ENCODE data around the gene PKP4.
"Not testable (repeated sequence)": the region's sequence is repeated elsewhere in the genome, so short reads cannot be mapped to it uniquely, and the experiment has no call there.

Gene PKP4

DNA sequence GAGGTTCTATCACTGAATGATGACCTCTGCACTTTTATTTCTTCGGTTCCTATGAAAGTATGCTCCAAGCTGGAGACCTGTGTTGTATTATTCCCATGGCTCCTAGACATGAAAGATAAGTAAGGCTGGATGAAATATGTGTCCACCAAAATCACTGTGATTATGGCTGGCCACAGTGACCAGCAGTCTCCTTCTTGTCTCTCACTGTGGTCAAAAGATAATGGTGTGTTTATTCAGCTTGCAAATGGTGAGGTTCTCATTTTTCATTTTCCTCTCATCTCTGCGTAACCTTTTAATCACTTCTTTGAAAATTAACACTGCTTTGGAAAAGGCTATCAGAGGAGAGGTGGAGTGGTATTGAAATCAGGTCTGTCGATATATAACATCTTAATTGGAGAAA is 230.6 kb downstream of the PKP4 start:
- no peak for DNase-seq (ENCODE audit: low spot score)

DNA sequence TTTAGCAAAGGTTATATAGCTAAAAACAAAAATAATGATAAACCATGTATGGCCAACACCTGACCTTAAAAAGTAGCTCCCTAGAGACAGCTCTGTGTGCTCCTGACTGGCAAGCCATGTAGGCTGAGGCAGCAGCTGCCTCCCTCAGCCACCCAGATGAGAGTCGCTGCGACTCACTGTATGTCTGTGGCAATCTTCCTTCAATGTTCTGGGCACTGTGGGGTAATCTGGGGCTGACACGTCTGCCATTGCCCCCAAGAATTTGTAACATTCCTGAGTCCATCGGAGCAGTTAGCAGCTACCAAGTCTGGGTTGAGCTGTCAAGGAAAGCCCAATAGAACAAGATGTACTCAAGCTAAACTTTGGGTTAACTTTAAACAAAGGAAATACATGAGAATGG is 232.0 kb downstream of the PKP4 start:
- no peak for DNase-seq (ENCODE audit: low spot score)

DNA sequence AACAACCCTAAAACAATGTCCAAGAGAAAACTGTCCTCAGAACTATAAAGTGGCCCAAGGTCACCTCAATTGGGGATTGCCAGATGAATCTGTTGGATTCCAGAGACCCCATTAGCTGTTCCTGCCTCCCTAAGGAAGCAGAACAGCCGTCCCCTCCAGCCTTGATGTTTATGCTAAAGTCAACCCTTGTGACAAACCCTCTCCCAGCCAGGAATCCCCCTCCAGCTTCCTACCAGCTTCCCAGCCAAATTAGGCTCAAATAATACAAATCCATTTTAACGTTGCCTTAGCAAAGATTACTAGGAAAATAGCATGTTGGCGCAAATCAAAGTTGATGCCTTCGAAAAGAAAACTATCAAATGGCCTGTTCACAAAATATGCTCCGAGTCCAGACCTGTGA is 232.6 kb downstream of the PKP4 start:
- no peak for DNase-seq (ENCODE audit: low spot score)

DNA sequence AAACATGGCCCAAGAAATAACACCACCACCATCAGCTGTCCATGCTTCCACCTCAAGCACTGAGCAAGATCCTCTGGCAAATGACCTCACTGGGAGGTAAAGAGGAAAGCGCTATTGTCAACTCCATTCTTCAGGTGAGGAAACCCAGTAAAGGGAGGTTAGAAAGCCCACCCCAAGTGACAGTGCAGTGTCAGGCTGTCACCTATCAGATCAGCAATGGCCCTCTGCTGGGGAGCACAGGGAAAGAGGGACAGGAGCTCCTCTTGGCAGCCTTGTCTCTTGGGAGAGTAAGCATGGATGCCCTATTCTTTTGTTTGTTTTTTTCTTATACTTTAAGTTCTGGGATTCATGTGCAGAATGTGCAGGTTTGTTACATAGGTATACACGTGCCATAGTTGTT is 234.1 kb downstream of the PKP4 start:
- DNase-seq (ENCODE audit: low spot score), result no peak

DNA sequence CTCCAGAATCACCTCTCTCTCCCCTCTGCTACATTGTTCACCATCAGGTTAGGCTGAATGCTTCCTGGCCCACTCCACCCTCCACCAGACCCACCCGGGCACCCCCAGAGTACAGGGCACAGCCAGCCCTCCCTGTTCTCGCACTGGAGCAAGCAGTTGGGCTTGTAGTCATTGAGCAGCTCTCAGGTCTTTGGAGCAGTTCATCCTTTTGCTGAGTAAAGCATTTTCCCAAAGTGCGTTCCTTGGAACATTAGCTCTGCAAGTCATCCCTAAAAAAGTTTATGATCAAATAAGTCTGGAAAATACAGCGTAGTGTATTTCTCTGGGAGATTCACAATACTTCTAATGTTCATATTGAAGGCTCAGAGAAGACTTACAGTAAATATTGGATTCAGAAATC is 234.9 kb downstream of the PKP4 start:
- DNase-seq (ENCODE audit: low spot score), result no peak

DNA sequence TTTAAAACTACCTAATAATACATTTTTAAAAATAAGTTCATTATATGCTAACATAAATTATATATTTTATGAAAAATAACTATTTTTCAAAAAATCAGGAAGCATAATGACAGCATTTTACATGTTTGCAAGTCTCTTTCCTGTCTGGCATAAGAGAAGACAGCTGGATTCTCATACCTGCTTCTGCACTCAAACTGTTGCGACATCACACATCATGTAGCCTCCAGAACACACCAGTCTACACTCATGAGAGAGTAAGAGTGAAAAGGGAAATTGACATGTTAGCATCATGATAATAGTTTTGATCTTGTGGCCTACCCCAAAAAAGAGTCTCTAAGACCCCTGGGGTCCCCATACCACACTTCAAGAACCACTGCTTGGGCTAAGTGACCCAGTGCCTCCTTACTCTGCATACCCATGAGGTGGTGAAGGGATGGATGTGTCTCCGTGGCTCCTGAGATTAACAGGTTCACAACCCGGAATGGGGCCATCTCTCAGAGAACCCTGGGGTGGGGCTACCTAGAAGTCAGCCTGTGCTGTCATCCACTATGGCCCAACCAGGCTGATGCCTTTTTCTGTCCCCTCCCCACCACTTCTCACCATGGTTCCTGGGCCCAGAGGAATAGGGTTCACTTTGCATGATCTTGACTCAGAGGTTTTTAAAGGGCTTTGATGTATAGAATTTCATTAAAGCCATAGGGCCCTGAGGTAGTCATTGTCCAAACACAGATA is 235.8 kb downstream of the PKP4 start:
- no peak for DNase-seq (ENCODE audit: low spot score)

DNA sequence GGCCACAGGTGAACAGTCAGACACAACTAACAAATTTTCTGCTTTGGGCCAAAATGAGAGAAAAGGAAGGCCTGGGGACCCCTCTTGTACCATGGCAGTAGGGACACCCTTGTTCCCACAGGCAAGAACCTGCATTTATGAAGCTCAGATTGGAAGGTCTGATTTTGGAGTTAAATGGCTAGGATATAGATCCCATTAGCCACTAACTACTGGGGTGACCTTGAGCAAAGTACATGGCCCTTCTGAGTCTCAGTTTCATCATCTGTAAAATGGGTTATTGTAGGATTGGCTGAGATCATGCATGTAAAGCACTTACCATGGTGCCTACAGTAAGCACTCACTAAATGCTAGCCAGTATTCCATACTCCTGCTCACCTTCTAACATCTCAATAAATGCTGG is 236.7 kb downstream of the PKP4 start:
- no peak for DNase-seq (ENCODE audit: low spot score)

DNA sequence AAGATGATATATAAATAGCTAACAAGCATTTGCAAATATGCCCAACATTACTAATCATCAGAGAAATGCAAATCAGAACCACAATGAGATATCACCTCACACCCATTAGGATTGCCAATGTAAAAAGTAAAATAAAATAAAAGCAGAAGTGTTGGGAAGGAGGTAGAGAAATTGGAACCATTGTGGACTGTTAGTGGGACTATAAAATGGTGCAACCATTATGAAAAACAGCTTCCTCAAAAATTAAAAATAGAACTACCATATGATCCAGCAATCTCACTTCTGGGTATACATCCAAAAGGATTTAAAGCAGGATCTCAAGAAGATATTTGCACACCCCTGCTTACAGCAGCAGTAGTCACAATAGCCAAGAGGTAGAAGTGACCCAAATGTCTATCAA is 238.6 kb downstream of the PKP4 start:
- no peak for DNase-seq (ENCODE audit: low spot score)

DNA sequence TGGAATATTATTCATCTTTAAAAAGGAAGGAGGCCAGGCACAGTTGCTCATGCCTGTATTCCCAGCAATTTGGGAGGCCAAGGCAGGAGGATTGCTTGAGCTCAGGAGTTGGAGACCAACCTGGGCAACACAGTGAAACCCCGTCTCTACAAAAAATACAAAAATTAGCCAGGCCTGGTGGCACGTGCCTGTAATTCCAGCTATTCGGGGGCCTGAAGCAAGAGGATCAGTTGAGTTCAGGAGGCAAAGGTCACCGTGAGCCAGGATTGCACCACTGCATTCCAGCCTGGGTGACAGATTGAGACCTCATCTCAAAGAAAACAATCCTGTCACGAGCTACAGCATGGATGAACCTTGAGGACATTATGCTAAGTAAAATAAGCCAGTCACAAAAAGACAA is 239.0 kb downstream of the PKP4 start:
- not testable (repeated sequence) for DNase-seq (ENCODE audit: low spot score)

DNA sequence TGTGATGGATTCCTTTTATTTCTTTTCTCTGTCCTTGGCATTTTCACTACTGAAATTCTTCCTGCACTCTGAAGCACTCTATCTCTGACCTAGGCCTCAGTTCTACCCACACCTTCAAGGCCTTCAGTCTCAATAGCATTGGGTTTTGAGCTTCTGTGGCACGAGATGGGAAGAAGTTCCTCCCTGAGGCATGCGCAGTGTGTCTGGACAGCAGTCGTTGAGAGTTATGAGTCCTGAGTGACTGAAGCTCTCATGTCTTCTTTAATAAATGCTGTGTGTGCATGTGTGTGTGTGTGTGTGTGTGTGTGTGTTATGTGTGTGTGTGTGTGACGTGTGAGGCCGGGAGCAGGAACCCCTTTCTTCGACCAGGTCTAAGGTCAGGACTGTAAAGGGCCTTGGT is 242.6 kb downstream of the PKP4 start:
- DNase-seq (ENCODE audit: low spot score), result no peak

DNA sequence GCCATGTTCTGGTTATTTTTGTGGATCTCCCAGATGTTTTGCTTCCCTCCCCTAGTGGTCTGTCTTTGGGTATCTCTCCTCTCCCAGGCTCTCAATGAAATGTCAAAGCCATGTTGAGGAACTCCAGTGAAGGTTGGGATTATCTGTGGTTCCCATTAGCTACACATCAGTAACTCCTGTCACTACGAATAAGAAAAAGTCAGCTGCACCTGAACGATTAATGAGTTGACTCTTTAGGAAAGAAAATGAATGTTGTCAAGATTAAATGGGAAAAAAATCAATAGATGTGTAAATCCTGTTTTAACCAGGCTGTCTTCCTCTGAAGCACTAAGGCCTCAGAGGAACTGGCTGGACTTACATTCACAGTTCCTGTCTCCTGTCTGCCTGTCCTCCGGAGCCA is 244.3 kb downstream of the PKP4 start:
- DNase-seq (ENCODE audit: low spot score), result no peak

DNA sequence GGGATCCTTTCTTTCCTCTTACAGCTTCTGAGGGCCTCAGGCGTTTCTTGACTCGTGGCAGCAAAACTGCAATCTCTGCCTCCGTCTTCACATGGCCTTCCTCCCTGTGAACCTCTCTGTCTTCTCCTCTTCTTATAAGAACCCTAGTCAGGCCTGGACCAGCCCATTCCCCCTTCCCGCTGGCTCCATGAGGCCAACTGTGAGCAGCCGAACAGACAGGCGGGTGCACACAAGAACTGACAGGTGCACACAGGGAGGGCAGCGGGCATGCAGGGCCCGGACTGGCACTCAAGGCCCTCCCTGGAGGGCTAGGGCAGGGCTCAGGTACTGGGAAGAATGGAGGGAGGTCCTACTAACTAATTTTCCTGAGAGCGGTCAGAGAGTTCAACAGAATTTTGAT is 246.0 kb downstream of the PKP4 start:
- no peak for DNase-seq (ENCODE audit: low spot score)

DNA sequence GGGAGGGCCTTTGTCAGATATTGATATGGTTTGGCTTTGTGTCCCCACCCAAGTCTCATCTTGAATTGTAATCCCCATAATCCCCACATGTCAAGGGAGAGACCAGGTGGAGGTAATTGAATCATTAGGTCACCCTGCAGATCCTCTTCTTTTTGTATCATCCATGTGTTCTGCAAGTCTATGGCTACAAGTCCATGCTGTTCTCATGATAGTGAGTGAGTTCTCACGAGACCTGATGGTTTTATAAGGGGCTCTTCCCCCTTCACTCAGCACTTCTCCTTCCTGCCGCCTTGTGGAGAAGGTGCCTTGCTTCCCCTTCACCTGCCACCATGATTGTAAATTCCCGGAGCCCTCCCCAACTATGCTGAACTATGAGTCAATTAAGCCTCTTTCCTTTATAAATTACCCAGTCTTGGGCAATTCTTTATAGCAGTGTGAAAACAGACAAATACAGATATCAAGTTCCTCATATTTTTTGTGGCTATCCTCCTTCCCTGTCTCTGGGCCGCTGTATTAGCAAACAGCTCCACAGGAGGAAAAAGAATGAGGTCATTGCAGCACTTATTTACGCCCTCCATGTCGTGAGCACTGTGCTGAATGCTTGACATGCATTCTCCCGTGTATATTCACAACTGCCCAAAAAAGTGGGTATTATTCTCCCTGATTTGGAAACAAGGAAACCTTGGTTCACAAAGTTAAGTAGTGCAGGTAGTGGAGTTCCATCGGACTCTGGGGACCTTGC is 248.1 kb downstream of the PKP4 start:
- not testable (repeated sequence) for DNase-seq (ENCODE audit: low spot score)

DNA sequence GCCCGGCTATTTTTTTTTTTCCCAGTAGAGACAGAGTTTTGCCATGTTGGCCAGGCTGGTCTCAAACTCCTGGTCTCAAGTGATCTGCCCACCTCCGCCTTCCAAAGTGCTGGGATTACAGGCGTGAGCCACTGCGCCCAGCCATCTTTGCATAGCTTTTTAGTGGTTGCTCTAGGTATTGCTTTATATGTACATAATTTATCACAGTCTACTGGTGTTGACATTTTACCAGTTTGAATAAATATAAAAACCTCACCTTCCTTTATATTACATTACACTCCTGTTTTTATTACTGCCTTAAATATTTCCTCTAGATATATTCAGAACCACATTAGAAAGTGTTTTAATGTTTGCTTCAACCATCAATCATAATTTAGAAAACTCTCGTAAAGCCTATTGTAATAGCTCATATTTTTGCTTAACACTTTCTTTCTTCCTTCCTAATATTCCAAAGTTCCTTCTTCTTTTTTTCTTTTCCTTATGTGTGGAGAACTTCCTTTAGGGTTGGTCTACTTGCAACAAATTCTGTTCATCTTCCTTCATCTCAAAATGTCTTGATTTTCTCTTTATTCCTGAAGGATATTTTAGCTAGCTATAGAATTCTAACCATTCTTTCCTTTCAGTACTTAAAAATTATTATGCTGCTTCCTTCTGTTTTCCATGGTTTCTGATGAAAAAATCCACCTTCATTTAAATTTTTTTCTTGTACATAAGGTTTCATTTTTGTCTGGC is 256.2 kb downstream of the PKP4 start:
- DNase-seq (ENCODE audit: low spot score), result no peak

DNA sequence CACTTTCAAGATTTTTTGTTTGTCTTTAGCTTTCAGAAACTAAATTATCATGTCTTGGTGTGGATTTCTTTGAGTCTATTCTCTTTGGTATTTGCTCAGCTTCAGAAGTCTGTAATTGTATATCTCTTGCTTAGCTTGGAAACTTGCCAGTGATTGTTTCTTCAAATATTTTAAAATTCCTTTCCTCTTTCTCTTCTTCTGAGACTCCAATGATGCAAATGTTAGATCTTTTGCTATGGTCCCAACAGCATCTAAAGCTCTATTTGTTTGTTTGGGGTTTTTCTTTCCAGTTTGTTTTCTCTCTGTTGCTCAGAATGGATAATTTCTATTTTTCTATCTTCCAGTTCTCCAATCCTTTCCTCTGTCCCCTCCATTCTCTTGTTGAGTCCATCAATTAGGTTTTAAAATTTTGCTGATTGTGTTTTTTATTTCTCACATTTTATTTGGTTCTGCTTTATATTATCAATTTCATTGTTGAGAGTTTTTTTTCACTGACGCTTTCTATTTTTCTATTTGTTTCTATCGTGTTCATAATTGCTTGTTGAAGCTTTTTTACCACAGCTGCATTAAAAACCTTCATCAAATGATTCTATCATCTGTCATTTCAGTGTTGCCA is 256.9 kb downstream of the PKP4 start:
- DNase-seq (ENCODE audit: low spot score), result no peak

DNA sequence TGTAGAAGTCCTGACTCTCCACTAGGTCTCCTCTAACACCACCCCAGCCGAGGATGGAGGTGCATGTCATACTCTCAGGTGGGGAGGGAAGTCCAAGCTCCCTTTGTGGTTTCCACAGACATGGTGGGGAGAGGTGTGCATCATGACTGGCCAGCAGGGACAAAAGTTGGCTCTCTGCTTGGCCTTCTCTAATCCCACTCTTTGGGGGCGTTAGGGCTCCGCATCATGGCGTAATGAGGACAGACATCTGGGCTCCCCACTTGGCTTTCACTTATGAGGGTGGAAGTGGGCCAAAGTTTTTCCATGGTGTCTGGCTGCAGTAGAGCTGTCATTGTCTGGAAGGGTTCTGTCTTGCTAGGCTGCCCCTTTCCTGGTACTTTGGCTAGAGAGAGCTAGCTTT is 257.7 kb downstream of the PKP4 start:
- no peak for DNase-seq (ENCODE audit: low spot score)

DNA sequence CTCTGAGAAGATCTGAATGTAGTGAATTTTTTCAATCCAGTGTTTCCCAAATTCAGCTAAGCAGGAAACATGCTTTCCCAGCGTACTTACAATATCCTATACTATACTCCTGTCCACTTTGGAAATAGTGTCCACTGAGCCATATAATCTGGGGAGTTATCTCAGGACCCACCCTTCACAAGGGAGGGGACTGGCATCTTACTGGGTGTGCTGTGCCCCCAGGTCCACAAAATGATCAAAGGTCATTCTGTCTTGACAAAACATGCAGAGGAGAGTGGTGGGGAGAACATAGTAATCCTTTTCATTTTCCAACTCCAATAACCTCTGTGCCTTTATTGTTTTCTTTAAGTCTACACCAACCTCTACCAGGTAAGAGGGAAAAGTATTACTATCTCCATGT is 258.6 kb downstream of the PKP4 start:
- no peak for DNase-seq (ENCODE audit: low spot score)

DNA sequence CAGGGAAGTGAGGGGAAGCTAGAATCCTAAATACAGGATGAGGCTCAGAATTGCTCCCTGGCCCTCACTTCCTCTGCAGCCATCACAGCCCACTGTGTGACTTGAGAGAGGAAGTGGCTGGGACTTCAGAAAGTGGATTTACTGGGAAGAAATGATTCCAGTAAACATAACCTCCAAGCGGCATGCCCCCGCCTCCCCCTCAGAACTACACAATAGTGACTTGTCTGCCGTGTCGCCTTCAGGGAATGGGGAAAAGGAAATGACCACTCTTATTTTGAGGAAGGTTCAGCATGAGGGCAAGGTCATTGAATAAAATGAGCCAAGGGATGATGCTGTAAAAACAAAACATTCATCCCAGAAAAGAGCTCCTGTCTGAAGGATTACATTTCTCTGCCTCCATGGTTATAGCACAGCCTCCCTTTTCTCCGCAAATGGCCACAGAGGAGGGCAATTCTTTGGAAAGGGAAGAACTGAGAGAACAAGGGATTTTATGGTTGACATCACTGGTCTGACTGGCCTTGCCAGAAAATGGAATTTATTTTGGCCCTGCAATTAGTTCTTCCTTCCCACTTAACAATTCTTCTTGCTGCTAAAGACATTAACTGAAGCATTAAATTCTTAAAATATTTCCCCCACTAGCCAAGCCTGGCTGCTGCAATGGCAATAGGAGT is 259.5 kb downstream of the PKP4 start:
- DNase-seq (ENCODE audit: low spot score), result no peak

DNA sequence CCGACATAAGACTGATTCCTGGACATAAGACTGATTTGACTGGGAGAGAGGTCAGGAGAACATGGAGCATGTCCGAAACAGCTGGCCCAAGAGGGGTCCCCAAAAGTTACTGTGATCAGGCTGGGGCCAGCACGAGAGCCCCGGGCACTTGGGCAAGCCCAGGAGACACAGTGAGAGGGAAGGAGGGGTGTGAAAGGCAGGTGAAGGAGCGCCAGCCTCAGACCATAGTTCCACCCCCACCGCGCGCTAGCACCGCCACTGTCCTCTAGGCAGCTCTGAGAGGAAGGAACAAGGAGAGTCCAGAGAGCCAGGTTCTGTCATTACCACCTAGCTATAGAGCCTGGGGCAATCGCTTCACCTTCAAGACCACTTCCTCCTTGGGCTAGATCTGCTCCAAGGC is 260.2 kb downstream of the PKP4 start:
- DNase-seq (ENCODE audit: low spot score), result no peak

DNA sequence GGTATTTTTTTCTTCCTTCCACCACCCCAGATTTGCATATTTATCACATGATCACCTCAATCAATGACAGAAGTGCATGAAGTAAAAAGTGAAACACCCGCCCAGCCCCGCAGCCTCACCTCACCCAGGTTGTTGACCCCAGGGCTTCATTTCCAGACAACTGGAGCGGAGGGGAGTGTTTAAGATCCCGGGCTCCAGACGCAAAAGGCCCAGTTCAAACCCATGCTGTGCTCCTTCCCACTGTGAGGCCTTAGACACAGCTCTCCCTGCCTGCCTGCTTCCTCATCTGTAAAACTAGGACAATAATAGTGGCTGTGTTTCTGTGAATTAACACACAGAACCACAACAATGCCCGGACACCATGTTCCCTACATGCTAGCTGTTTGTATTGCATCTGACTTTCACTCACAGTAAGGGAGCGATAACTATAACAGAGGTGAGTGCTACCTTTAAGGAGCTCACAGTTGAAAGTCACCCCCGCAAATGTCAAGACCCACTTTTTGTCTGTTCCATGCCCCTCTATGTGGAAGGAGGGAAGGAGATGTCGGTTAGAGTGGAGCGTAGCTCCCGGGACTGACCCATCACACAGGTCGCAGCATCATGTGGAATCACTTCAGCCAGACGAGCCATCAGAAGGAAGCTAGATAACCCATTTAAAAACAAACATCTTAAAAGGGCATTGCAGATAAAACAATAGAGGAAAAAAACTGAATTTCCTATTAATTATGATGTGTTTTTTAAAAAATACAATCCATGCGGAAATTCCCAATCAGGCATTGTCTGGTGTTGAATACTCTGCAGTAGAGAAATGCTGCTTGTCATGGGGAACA is 260.8 kb downstream of the PKP4 start:
- no peak for DNase-seq (ENCODE audit: low spot score)

DNA sequence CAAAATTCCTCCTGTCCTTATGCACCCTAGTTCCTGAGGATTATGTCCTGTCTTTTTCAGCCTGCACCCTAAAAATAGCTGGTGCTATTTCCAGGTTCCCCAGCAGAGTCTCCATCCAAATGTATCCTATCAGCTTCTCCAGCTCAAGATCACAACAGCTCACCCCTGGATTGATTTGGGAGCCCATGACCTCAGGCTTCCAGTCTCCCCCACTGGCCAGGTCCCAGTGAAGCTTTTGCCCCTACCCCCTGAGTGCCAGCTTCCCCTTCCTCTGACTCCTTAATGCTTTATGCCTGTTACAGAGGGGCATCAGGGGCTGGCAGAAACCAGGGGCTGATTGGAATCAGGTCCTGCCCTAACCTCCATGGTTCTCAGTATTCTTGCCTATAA is 261.4 kb downstream of the PKP4 start:
- DNase-seq (ENCODE audit: low spot score), result no peak
